ENCODE results near the gene OR13C9.

- TF ChIP-seq, protein P1, sequence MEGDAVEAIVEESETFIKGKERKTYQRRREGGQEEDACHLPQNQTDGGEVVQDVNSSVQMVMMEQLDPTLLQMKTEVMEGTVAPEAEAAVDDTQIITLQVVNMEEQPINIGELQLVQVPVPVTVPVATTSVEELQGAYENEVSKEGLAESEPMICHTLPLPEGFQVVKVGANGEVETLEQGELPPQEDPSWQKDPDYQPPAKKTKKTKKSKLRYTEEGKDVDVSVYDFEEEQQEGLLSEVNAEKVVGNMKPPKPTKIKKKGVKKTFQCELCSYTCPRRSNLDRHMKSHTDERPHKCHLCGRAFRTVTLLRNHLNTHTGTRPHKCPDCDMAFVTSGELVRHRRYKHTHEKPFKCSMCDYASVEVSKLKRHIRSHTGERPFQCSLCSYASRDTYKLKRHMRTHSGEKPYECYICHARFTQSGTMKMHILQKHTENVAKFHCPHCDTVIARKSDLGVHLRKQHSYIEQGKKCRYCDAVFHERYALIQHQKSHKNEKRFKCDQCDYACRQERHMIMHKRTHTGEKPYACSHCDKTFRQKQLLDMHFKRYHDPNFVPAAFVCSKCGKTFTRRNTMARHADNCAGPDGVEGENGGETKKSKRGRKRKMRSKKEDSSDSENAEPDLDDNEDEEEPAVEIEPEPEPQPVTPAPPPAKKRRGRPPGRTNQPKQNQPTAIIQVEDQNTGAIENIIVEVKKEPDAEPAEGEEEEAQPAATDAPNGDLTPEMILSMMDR (IDR thresholded peaks at IDR 0.05; ENCODE audit: poor library complexity): no peak
- no peak for TF ChIP-seq EZH2 (IDR thresholded peaks at IDR 0.05; ENCODE audit: borderline replicate concordance)
- TF ChIP-seq EZH2phosphoT487 (IDR thresholded peaks at IDR 0.05; ENCODE audit: low read depth, severe bottlenecking, unreplicated experiment): no peak
These were observed 42.5 kb downstream of the OR13C9 start for GRCh38 chr9:104575456-104575855.

Data from hepatocyte (in vitro differentiated cells).